IMR-90 (cell line): Measurements from ENCODE around the gene MASP2. TPM values are rescaled to one million over a fixed set of nuclear protein-coding genes. Genes with fewer than 3 reads are reported as not detected.
"Not testable (repeated sequence)": the region's sequence is repeated elsewhere in the genome, so short reads cannot be mapped to it uniquely, and the experiment has no call there.

Experiments used
- ATAC-seq: fragments of 200-7000 bp; cut with Tn5 transposase; 2 replicates; pipeline ENCODE4 v1.9.1; 2020; ENCODE audit warnings: low read depth, mild to moderate bottlenecking, moderate library complexity
- BruUV-seq: library from RNA; stranded (reverse); fragments of 400-500 nt; replicated peaks from 2 replicates; lab custom pipeline; 2021; lab: Mats Ljungman, UMichigan
- CTCF ChIA-PET: fragments of 300-600 bp; formaldehyde crosslinking; extraction: SDS; loops from one replicate; lab custom pipeline; 2021; ENCODE audit warnings: antibody characterized with exemption; lab: Yijun Ruan, JAX
- POLR2A ChIA-PET: fragments of 300-600 bp; sonication (Branson Sonifier 250); formaldehyde crosslinking; loops from one replicate; lab custom pipeline; 2022; ENCODE audit warnings: antibody characterized with exemption; ENCODE audit not compliant: unreplicated experiment; lab: Charles Lee
- DNase-seq: peaks from one replicate; pipeline ENCODE4 v3.0.0; 2013
- H2AFZ ChIP-seq: replicated peaks from 2 replicates; pipeline ENCODE3; 2013; ENCODE audit warnings: low read length, mild to moderate bottlenecking; ENCODE audit not compliant: poor library complexity
- H2AK5ac ChIP-seq: 2 replicates; pipeline ENCODE4 v1.6.1; 2013; ENCODE audit warnings: low read depth, low read length, inconsistent platforms
- H2AK9ac ChIP-seq: replicated peaks from 2 replicates; pipeline ENCODE3; 2013; ENCODE audit warnings: mild to moderate bottlenecking, low read depth, low read length, moderate library complexity; ENCODE audit not compliant: poor library complexity
- H2BK120ac ChIP-seq: 2 replicates; pipeline ENCODE4 v1.6.1; 2013; ENCODE audit warnings: low read depth, low read length, inconsistent platforms
- H2BK15ac ChIP-seq: 3 replicates; pipeline ENCODE4 v1.6.1; 2013; ENCODE audit warnings: low read depth, low read length, inconsistent platforms
- H2BK20ac ChIP-seq: 2 replicates; pipeline ENCODE4 v1.6.1; 2013; ENCODE audit warnings: low read depth, mild to moderate bottlenecking, inconsistent platforms, low read length, moderate library complexity
- H2BK5ac ChIP-seq: 2 replicates; pipeline ENCODE4 v1.6.1; 2013; ENCODE audit warnings: mild to moderate bottlenecking, low read depth, low read length, inconsistent platforms; ENCODE audit not compliant: poor library complexity, severe bottlenecking
- H3K14ac ChIP-seq: replicated peaks from 2 replicates; pipeline ENCODE4 v1.6.1; 2013; ENCODE audit warnings: low read depth, low read length, inconsistent platforms
- H3K18ac ChIP-seq: 2 replicates; pipeline ENCODE4 v1.6.1; 2013; ENCODE audit warnings: low read depth, low read length, control low read depth
- H3K23ac ChIP-seq: 2 replicates; pipeline ENCODE4 v1.6.1; 2013; ENCODE audit warnings: low read depth, low read length, inconsistent platforms
- H3K27ac ChIP-seq: 2 replicates; pipeline ENCODE4 v1.5.1; 2013; ENCODE audit warnings: mild to moderate bottlenecking, control low read depth, low read length; ENCODE audit not compliant: insufficient read depth
- H3K27me3 ChIP-seq: 2 replicates; pipeline ENCODE4 v1.6.1; 2013; ENCODE audit warnings: low read length; ENCODE audit not compliant: control insufficient read depth, insufficient read depth
- H3K36me3 ChIP-seq: 2 replicates; pipeline ENCODE4 v1.6.1; 2013; ENCODE audit warnings: low read length, mixed read lengths; ENCODE audit not compliant: control insufficient read depth, insufficient read depth
- H3K4ac ChIP-seq: 2 replicates; pipeline ENCODE4 v1.6.1; 2013; ENCODE audit warnings: low read depth, low read length, inconsistent platforms
- H3K4me1 ChIP-seq: 2 replicates; pipeline ENCODE4 v1.6.1; 2013; ENCODE audit warnings: low read length, mixed read lengths; ENCODE audit not compliant: control insufficient read depth, insufficient read depth
- H3K4me2 ChIP-seq: 2 replicates; pipeline ENCODE4 v1.6.1; 2013; ENCODE audit warnings: low read depth, mild to moderate bottlenecking, control low read depth, low read length, moderate library complexity
- H3K4me3 ChIP-seq: 2 replicates; pipeline ENCODE4 v1.5.1; 2013; ENCODE audit warnings: low read depth, mild to moderate bottlenecking, control low read depth, low read length, moderate library complexity; ENCODE audit not compliant: insufficient read depth
- H3K56ac ChIP-seq: 2 replicates; pipeline ENCODE4 v1.6.1; 2013; ENCODE audit warnings: low read length, inconsistent platforms; ENCODE audit not compliant: insufficient read depth; ENCODE audit errors: extremely low read depth
- H3K79me1 ChIP-seq, 2 experiments: 2 replicates each; pipeline ENCODE4 v1.6.1; 2013; ENCODE audit warnings: low read length in 2 of 2, inconsistent platforms in 1 of 2, low read depth in 1 of 2
- H3K9ac ChIP-seq: 2 replicates; pipeline ENCODE4 v1.6.1; 2013; ENCODE audit warnings: low read depth, low read length, control low read depth
- H3K9me1 ChIP-seq: 2 replicates; pipeline ENCODE4 v1.6.1; 2013; ENCODE audit warnings: low read length, inconsistent platforms; ENCODE audit not compliant: insufficient read depth
- H3K9me3 ChIP-seq: 2 replicates; pipeline ENCODE4 v1.6.1; 2013; ENCODE audit warnings: low read length; ENCODE audit not compliant: control insufficient read depth, insufficient read depth
- H4K20me1 ChIP-seq: 2 replicates; pipeline ENCODE4 v1.6.1; 2013; ENCODE audit warnings: low read length, inconsistent platforms; ENCODE audit not compliant: insufficient read depth
- H4K5ac ChIP-seq: 2 replicates; pipeline ENCODE4 v1.6.1; 2013; ENCODE audit warnings: mild to moderate bottlenecking, low read depth, low read length, control low read depth
- H4K8ac ChIP-seq, 2 experiments: 2 replicates each; pipeline ENCODE4 v1.6.1; 2013; ENCODE audit warnings: low read depth in 2 of 2, low read length in 2 of 2, control low read depth in 1 of 2, inconsistent platforms in 1 of 2
- H4K91ac ChIP-seq: 2 replicates; pipeline ENCODE4 v1.6.1; 2013; ENCODE audit warnings: low read depth, low read length, inconsistent platforms; ENCODE audit not compliant: insufficient read depth
- POLR2A ChIP-seq: IDR thresholded peaks from 2 replicates; pipeline ENCODE4 v1.6.1; 2012; ENCODE audit warnings: mild to moderate bottlenecking, low read depth, low read length
- WGBS, 2 experiments: methylation state at CpG; one replicate each; pipeline versions ENCODE4 v1.1.5 to v1.1.7; 2013; ENCODE audit warnings: missing lambda C conversion rate in 2 of 2; ENCODE audit not compliant: insufficient read length in 1 of 2; ENCODE audit errors: extremely low coverage in 2 of 2; 5-methylcytosine and 5-hydroxymethylcytosine counted together
- dilution Hi-C: fragments of 300-500 bp; cut with HindIII; formaldehyde crosslinking; loops from one replicate; pipeline ENCODE4 v1.14.3; 2018; ENCODE audit warnings: low sequenced_read_pairs; ENCODE audit not compliant: unreplicated experiment
- in situ Hi-C: fragments of 300-500 bp; cut with MboI; formaldehyde crosslinking; loops from 3 replicates; pipeline ENCODE4 v1.14.3; 2019; ENCODE audit warnings: low sequenced_read_pairs, inconsistent platforms, mixed read lengths
- intact Hi-C: fragments of 100-400 bp; cut with micrococcal nuclease; formaldehyde crosslinking; loops from 2 replicates; pipeline ENCODE4 v1.10.0; 2022
- polyA plus RNA-seq, 3 experiments: library from polyadenylated mRNA; depleted of rRNA; stranded (reverse); fragments of >200 nt; gene quantifications; 2 replicates each; pipeline ENCODE4 v1.2.3, GENCODE V29; 2012; ENCODE audit warnings: low replicate concordance in 1 of 3
- total RNA-seq: library from RNA; depleted of rRNA; stranded (reverse); fragments of >200 nt; gene quantifications from 2 replicates; pipeline ENCODE4 v1.2.3, GENCODE V29; 2012

Gene MASP2
- total and polyA plus RNA-seq, 2 of the 4 experiments (the other 2 are of a cell fraction): 0.03 TPM; not detected in 1

GRCh38 chr1:11064942-11065341 is 17.9 kb upstream of the MASP2 start:
- H2BK5ac ChIP-seq: no peak overlapping the region
- intact Hi-C loops: loop anchor here (2.0 kb wide), 1 partner anchor 28 kb away; no protein-coding TSS in a partner anchor
- H3K56ac ChIP-seq: no peak overlapping the region
- H4K5ac ChIP-seq: no peak overlapping the region
- H3K36me3 ChIP-seq: peaks cover 48% of the 10 kb centered on the region
- CTCF ChIA-PET: no interaction called here
- ATAC-seq: no peak
- peaks cover 22 to 24% of the 10 kb centered on the region in 2 experiments for H3K79me1 ChIP-seq
- H3K4me3 ChIP-seq: no peak overlapping the region
- H3K4me1 ChIP-seq: peaks cover 3% of the 10 kb centered on the region
- no peaks in the 10 kb centered on the region for H4K20me1 ChIP-seq
- H3K9ac ChIP-seq: no peak overlapping the region
- in situ Hi-C loops: no loop called here
- H4K91ac ChIP-seq: no peak overlapping the region
- no peak overlapping the region for H3K18ac ChIP-seq
- H2AK5ac ChIP-seq: no peak overlapping the region
- no peaks in the 10 kb centered on the region for H3K27me3 ChIP-seq
- H3K9me3 ChIP-seq: no peaks in the 10 kb centered on the region
- H3K9me1 ChIP-seq: peaks cover 6% of the 10 kb centered on the region; the same call in 1 of the 2 replicates
- no peak overlapping the region for H2AK9ac ChIP-seq
- WGBS, 2 experiments: no CpG with 5 or more reads among the region's 3 CpGs
- H3K27ac ChIP-seq: no peak overlapping the region
- H3K14ac ChIP-seq: no peak overlapping the region
- POLR2A ChIA-PET: no interaction called here
- H3K4me2 ChIP-seq: no peak overlapping the region
- no peak for TF ChIP-seq POLR2A
- no peak overlapping the region for H4K8ac ChIP-seq
- H2AFZ ChIP-seq: no peak overlapping the region
- no peak overlapping the region for H3K4ac ChIP-seq
- no peak for DNase-seq
- BruUV-seq: no TSS peak
- H2BK20ac ChIP-seq: no peak overlapping the region
- H3K23ac ChIP-seq: no peak overlapping the region
- H2BK15ac ChIP-seq: no peak overlapping the region
- dilution Hi-C loops: no loop called here
- H2BK120ac ChIP-seq: no peak overlapping the region

- H3K14ac ChIP-seq, BruUV-seq, in situ Hi-C loops, H3K9ac ChIP-seq, ATAC-seq, DNase-seq, H3K4me1 ChIP-seq, H2AK5ac ChIP-seq, H2AK9ac ChIP-seq, H2BK20ac ChIP-seq, H4K91ac ChIP-seq, H2BK5ac ChIP-seq, H4K5ac ChIP-seq, H2AFZ ChIP-seq, H3K9me1 ChIP-seq, dilution Hi-C loops, H3K23ac ChIP-seq, H3K18ac ChIP-seq, H3K27ac ChIP-seq, H3K4ac ChIP-seq, H2BK15ac ChIP-seq, H3K4me3 ChIP-seq, H4K8ac ChIP-seq, H3K27me3 ChIP-seq, H4K20me1 ChIP-seq, H3K56ac ChIP-seq, H3K9me3 ChIP-seq, H3K4me2 ChIP-seq, H2BK120ac ChIP-seq, CTCF ChIA-PET: not testable (repeated sequence)
- WGBS, 2 experiments: 90% methylated on average over 8 of the region's 18 CpGs; no CpG with 5 or more reads in 1 of the 2 experiments
- peaks cover 24 to 27% of the 10 kb centered on the region in 2 experiments for H3K79me1 ChIP-seq
- POLR2A ChIA-PET: interaction anchor here (0.7 kb wide), 1 partner anchor 237 kb away, joined by 14 read pairs; no protein-coding TSS in a partner anchor
- intact Hi-C loops: loop anchor here (2.0 kb wide), 1 partner anchor 29 kb away; no protein-coding TSS in a partner anchor
- H3K36me3 ChIP-seq: peaks cover 40% of the 10 kb centered on the region
Observed at GRCh38 chr1:11063937-11064537, 17.0 kb upstream of the MASP2 start.
